ENCODE measurements around the gene ST3GAL3. TPM values are rescaled to one million over a fixed set of nuclear protein-coding genes. Genes with fewer than 3 reads are reported as not detected.

The ST3GAL3 gene
- total and polyA plus RNA-seq, 2 of the 13 experiments (the other 11 are each of a cell fraction or from before 2014, with no cell fraction given): 5.1 to 8.1 TPM

DNA sequence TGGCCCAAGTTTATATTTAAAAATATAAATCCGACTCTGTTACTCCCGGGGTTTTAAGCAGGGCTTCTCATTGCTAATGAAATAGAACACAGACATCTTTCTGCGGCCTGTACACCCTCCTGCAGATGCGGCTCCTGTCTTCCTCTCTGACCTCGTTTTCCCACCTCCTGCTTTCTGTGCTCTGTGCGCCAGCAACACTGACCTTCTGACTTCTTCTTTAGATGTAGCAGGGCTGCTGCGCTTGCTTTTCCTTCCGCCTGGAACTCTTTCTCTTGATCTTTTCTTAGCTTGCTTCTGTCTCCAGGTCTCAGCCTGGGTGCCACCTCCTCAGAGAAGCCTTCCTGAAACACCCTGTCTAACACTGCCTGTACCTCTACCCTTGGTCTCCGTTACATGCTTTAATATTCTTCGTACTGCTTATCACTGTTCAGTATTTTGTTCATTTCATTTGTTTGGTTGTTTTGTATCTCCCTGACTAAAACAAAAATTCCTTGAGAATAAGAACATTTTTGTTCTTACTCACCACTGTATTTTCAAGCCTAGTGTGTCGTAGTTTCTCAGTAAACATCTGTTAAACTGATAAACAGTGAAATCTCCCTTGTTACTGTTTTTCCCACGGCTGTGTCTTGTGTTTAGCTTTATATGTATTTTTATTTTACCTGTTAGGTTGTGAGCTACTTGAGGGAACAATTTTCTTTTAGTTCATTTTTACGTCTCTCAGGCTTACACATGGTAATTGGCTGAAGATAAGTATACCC is 79.0 kb downstream of the ST3GAL3 start:
- no peaks in the 10 kb centered on the region for H4K20me1 ChIP-seq (ENCODE audit: insufficient read depth, low read length)
- no peak for FAIRE-seq
- intact Hi-C loops (cut with micrococcal nuclease; ENCODE audit: unreplicated experiment): no loop called here
- H3K27ac ChIP-seq (ENCODE audit: extremely low read length, insufficient read depth, low read length): no peak overlapping the region
- peaks cover 26% of the 10 kb centered on the region for H3K4me1 ChIP-seq (ENCODE audit: insufficient read depth, low read length)
- H3K4me3 ChIP-seq (replicated peaks in 1 of 3; ENCODE audit: insufficient read depth in 1 of 3, low read depth in 2 of 3, low read length in 3 of 3): no peak overlapping the region
- ChIA-PET CTCF (ENCODE audit: low intra/inter-chr PET ratio, low total read pairs) (no interaction called here), POLR2A (no interaction called here)
- ATAC-seq: no peak
- no peaks in the 10 kb centered on the region for H3K36me3 ChIP-seq (replicated peaks in 1 of 2; ENCODE audit: control insufficient read depth in 1 of 2, insufficient read depth in 2 of 2, low read length in 2 of 2)
- no peak overlapping the region for H3K4me2 ChIP-seq (ENCODE audit: low read depth, low read length)
- no peak for DNase-seq (ENCODE audit: low spot score)
- BruUV-seq (replicated peaks): no TSS peak
- no peaks in the 10 kb centered on the region for H3K79me2 ChIP-seq (ENCODE audit: insufficient read depth, low read length)
- WGBS (ENCODE audit: low lambda C conversion rate): 97% methylated on average over 13 of the region's 13 CpGs
- no peak overlapping the region for H2AFZ ChIP-seq (ENCODE audit: low read length)
- in situ Hi-C loops (cut with HindIII; ENCODE audit: extremely low pct_ligation_motif_present, low pct_unique_long_range_greater_than_20kb): no loop called here
- H3K27me3 ChIP-seq (ENCODE audit: control insufficient read depth in 1 of 2, insufficient read depth in 2 of 2, low read length in 2 of 2): no peaks in the 10 kb centered on the region
- H3K9me3 ChIP-seq (ENCODE audit: low read length): no peaks in the 10 kb centered on the region
- H3K9ac ChIP-seq (ENCODE audit: insufficient read depth, low read depth, low read length): no peak overlapping the region
- TF ChIP-seq, protein P1, sequence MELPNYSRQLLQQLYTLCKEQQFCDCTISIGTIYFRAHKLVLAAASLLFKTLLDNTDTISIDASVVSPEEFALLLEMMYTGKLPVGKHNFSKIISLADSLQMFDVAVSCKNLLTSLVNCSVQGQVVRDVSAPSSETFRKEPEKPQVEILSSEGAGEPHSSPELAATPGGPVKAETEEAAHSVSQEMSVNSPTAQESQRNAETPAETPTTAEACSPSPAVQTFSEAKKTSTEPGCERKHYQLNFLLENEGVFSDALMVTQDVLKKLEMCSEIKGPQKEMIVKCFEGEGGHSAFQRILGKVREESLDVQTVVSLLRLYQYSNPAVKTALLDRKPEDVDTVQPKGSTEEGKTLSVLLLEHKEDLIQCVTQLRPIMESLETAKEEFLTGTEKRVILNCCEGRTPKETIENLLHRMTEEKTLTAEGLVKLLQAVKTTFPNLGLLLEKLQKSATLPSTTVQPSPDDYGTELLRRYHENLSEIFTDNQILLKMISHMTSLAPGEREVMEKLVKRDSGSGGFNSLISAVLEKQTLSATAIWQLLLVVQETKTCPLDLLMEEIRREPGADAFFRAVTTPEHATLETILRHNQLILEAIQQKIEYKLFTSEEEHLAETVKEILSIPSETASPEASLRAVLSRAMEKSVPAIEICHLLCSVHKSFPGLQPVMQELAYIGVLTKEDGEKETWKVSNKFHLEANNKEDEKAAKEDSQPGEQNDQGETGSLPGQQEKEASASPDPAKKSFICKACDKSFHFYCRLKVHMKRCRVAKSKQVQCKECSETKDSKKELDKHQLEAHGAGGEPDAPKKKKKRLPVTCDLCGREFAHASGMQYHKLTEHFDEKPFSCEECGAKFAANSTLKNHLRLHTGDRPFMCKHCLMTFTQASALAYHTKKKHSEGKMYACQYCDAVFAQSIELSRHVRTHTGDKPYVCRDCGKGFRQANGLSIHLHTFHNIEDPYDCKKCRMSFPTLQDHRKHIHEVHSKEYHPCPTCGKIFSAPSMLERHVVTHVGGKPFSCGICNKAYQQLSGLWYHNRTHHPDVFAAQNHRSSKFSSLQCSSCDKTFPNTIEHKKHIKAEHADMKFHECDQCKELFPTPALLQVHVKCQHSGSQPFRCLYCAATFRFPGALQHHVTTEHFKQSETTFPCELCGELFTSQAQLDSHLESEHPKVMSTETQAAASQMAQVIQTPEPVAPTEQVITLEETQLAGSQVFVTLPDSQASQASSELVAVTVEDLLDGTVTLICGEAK (IDR thresholded peaks at IDR 0.05): no peak
- TF ChIP-seq, protein P1 (CRISPR knock-in tag; IDR thresholded peaks at IDR 0.05): no peak
- TF ChIP-seq ZFP37 (CRISPR knock-in tag; IDR thresholded peaks at IDR 0.05; ENCODE audit: borderline replicate concordance): no peak
- TF ChIP-seq MAFK (conservative IDR thresholded peaks at IDR 0.05 in 1 of 2, IDR thresholded peaks at IDR 0.05 in 1 of 2; ENCODE audit: low read length in 2 of 2): no peak
- TF ChIP-seq ZNF652 (CRISPR knock-in tag; IDR thresholded peaks at IDR 0.05; ENCODE audit: borderline replicate concordance, low read depth): no peak
- TF ChIP-seq ZNF552 (CRISPR knock-in tag; IDR thresholded peaks at IDR 0.05; ENCODE audit: borderline replicate concordance): no peak
- TF ChIP-seq, protein P2, sequence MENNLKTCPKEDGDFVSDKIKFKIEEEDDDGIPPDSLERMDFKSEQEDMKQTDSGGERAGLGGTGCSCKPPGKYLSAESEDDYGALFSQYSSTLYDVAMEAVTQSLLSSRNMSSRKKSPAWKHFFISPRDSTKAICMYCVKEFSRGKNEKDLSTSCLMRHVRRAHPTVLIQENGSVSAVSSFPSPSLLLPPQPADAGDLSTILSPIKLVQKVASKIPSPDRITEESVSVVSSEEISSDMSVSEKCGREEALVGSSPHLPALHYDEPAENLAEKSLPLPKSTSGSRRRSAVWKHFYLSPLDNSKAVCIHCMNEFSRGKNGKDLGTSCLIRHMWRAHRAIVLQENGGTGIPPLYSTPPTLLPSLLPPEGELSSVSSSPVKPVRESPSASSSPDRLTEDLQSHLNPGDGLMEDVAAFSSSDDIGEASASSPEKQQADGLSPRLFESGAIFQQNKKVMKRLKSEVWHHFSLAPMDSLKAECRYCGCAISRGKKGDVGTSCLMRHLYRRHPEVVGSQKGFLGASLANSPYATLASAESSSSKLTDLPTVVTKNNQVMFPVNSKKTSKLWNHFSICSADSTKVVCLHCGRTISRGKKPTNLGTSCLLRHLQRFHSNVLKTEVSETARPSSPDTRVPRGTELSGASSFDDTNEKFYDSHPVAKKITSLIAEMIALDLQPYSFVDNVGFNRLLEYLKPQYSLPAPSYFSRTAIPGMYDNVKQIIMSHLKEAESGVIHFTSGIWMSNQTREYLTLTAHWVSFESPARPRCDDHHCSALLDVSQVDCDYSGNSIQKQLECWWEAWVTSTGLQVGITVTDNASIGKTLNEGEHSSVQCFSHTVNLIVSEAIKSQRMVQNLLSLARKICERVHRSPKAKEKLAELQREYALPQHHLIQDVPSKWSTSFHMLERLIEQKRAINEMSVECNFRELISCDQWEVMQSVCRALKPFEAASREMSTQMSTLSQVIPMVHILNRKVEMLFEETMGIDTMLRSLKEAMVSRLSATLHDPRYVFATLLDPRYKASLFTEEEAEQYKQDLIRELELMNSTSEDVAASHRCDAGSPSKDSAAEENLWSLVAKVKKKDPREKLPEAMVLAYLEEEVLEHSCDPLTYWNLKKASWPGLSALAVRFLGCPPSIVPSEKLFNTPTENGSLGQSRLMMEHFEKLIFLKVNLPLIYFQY (CRISPR knock-in tag; IDR thresholded peaks at IDR 0.05; ENCODE audit: borderline replicate concordance): no peak
- no peak for TF ChIP-seq ZNF234 (CRISPR knock-in tag; conservative IDR thresholded peaks at IDR 0.05)
- no peak for TF ChIP-seq PHF5A (CRISPR knock-in tag; IDR thresholded peaks at IDR 0.05; ENCODE audit: low read depth, unreplicated experiment)
- TF ChIP-seq SOX13 (IDR thresholded peaks at IDR 0.05): no peak
- no peak for TF ChIP-seq SOX13 (CRISPR knock-in tag; conservative IDR thresholded peaks at IDR 0.05 in 1 of 2, IDR thresholded peaks at IDR 0.05 in 1 of 2)
- no peak for TF ChIP-seq ZNF274 (CRISPR knock-in tag; IDR thresholded peaks at IDR 0.05)

Data from HepG2 (cell line).